ENCODE measurements around the gene INPP4A. TPM values are rescaled to one million over a fixed set of nuclear protein-coding genes. Genes with fewer than 3 reads are reported as not detected.

The INPP4A gene
- total RNA-seq, 1 donor from 2014 or later: 73.0 TPM

GRCh38 chr2:98533547-98533946 is 88.9 kb downstream of the INPP4A start:
- no peak for DNase-seq (ENCODE audit: low spot score in 2 of 2)

GRCh38 chr2:98534761-98535160 is 90.1 kb downstream of the INPP4A start:
- DNase-seq (ENCODE audit: low spot score in 2 of 2): no peak
- FAIRE-seq: no peak

More at GRCh38 chr2:98533547-98533946, 88.9 kb downstream of the INPP4A start:
- FAIRE-seq: no peak

GRCh38 chr2:98535971-98536677 is 91.5 kb downstream of the INPP4A start:
- DNase-seq (ENCODE audit: low spot score in 2 of 2) (no peak), FAIRE-seq (no peak)

GRCh38 chr2:98537390-98538126 is 92.9 kb downstream of the INPP4A start:
- DNase-seq (ENCODE audit: low spot score in 2 of 2) (no peak), FAIRE-seq (no peak)

- DNase-seq (ENCODE audit: low spot score in 2 of 2) (no peak), FAIRE-seq (no peak)
These were observed 93.8 kb downstream of the INPP4A start for GRCh38 chr2:98538280-98539041.

GRCh38 chr2:98539056-98539735 is 94.5 kb downstream of the INPP4A start:
- no peak for FAIRE-seq
- no peak for DNase-seq (ENCODE audit: low spot score in 2 of 2)

- FAIRE-seq: no peak
These were observed 95.9 kb downstream of the INPP4A start for GRCh38 chr2:98540536-98540935.

GRCh38 chr2:98541489-98541888 is 96.8 kb downstream of the INPP4A start:
- FAIRE-seq: no peak
- DNase-seq (ENCODE audit: low spot score in 2 of 2): no peak

More at GRCh38 chr2:98540536-98540935, 95.9 kb downstream of the INPP4A start:
- DNase-seq (ENCODE audit: low spot score in 2 of 2): no peak

GRCh38 chr2:98541906-98542305 is 97.2 kb downstream of the INPP4A start:
- FAIRE-seq: no peak

GRCh38 chr2:98543214-98543613 is 98.6 kb downstream of the INPP4A start:
- FAIRE-seq: no peak

More at GRCh38 chr2:98541906-98542305, 97.2 kb downstream of the INPP4A start:
- no peak for DNase-seq (ENCODE audit: low spot score in 2 of 2)

GRCh38 chr2:98543842-98544241 is 99.2 kb downstream of the INPP4A start:
- FAIRE-seq (no peak), DNase-seq (ENCODE audit: low spot score in 2 of 2) (no peak)

More at GRCh38 chr2:98543214-98543613, 98.6 kb downstream of the INPP4A start:
- DNase-seq (ENCODE audit: low spot score in 2 of 2): no peak

- FAIRE-seq: no peak
These were observed 100.9 kb downstream of the INPP4A start for GRCh38 chr2:98545591-98545990.

GRCh38 chr2:98546186-98546585 is 101.5 kb downstream of the INPP4A start:
- FAIRE-seq (no peak), DNase-seq (ENCODE audit: low spot score in 2 of 2) (no peak)

More at GRCh38 chr2:98545591-98545990, 100.9 kb downstream of the INPP4A start:
- DNase-seq (ENCODE audit: low spot score in 2 of 2): no peak

GRCh38 chr2:98547092-98547790 is 102.6 kb downstream of the INPP4A start:
- DNase-seq (ENCODE audit: low spot score in 2 of 2) (no peak), FAIRE-seq (no peak)

GRCh38 chr2:98548920-98549818 is 104.5 kb downstream of the INPP4A start:
- FAIRE-seq (no peak), DNase-seq (ENCODE audit: low spot score in 2 of 2) (no peak)

- no peak for FAIRE-seq
- no peak for DNase-seq (ENCODE audit: low spot score in 2 of 2)
These were observed 105.5 kb downstream of the INPP4A start for GRCh38 chr2:98550165-98550564.

GRCh38 chr2:98551316-98551715 is 106.7 kb downstream of the INPP4A start:
- no peak for FAIRE-seq
- DNase-seq (ENCODE audit: low spot score in 2 of 2): no peak

- DNase-seq (ENCODE audit: low spot score in 2 of 2) (no peak), FAIRE-seq (no peak)
These were observed 108.0 kb downstream of the INPP4A start for GRCh38 chr2:98552499-98553179.

Data from frontal cortex (tissue), 4 donors.